Natural killer cell (primary cell): ENCODE results near the gene KCNA1. TPM values are rescaled to one million over a fixed set of nuclear protein-coding genes. Genes with fewer than 3 reads are reported as not detected.

ENCODE experiments used
- ATAC-seq, 3 donors: fragments of 150-1000 bp in 2 of 3; fragments of 200-7000 bp in 1 of 3; cut with Tn5 transposase; 1 replicate in 1 of 3; 2 replicates in 2 of 3; pipeline ENCODE4 v1.10.0; 2021; ENCODE audit warnings: mild to moderate bottlenecking in 2 of 3, moderate library complexity in 2 of 3
- DNase-seq, 2 donors: peaks; one replicate each; pipeline versions ENCODE4 v3.0.0 to v3.0.0-alpha.2; 2013 to 2021; ENCODE audit warnings: mixed read lengths in 1 of 2
- H3K27ac ChIP-seq: one replicate; pipeline ENCODE4 v1.5.1; 2013; ENCODE audit warnings: mild to moderate bottlenecking, low read length
- H3K27me3 ChIP-seq: one replicate; pipeline ENCODE4 v1.6.1; 2013; ENCODE audit warnings: low read length; ENCODE audit not compliant: control insufficient read depth, insufficient read depth
- H3K36me3 ChIP-seq: one replicate; pipeline ENCODE4 v1.6.1; 2013; ENCODE audit warnings: low read length; ENCODE audit not compliant: control insufficient read depth, insufficient read depth
- H3K4me1 ChIP-seq: one replicate; pipeline ENCODE4 v1.6.1; 2013; ENCODE audit warnings: low read length; ENCODE audit not compliant: control insufficient read depth, insufficient read depth
- H3K4me3 ChIP-seq: one replicate; pipeline ENCODE4 v1.5.1; 2013; ENCODE audit warnings: low read length
- H3K9me3 ChIP-seq: one replicate; pipeline ENCODE4 v1.6.1; 2013; ENCODE audit warnings: low read length; ENCODE audit not compliant: control insufficient read depth, insufficient read depth
- H3K27ac Mint-ChIP-seq, 2 donors: one replicate each; pipeline ENCODE4 v1.8.0; 2022; ENCODE audit warnings: mild to moderate bottlenecking in 2 of 2, mixed read lengths in 2 of 2, moderate library complexity in 1 of 2
- H3K27me3 Mint-ChIP-seq, 2 donors: one replicate each; pipeline ENCODE4 v1.8.0; 2022; ENCODE audit warnings: low read depth in 2 of 2, mixed read lengths in 2 of 2
- H3K36me3 Mint-ChIP-seq: one replicate; pipeline ENCODE4 v1.8.0; 2022; ENCODE audit warnings: mixed read lengths
- H3K4me1 Mint-ChIP-seq, 2 donors: one replicate each; pipeline ENCODE4 v1.8.0; 2022; ENCODE audit warnings: mixed read lengths in 2 of 2
- H3K4me3 Mint-ChIP-seq: one replicate; pipeline ENCODE4 v1.8.0; 2022; ENCODE audit warnings: mild to moderate bottlenecking, moderate library complexity, mixed read lengths
- H3K9me3 Mint-ChIP-seq, 2 donors: one replicate each; pipeline ENCODE4 v1.8.0; 2022; ENCODE audit warnings: mixed read lengths in 2 of 2
- WGBS: methylation state at CpG from one replicate; pipeline ENCODE4 v1.1.7; 2013; ENCODE audit warnings: missing lambda C conversion rate; ENCODE audit not compliant: insufficient coverage; 5-methylcytosine and 5-hydroxymethylcytosine counted together
- intact Hi-C: fragments of 100-400 bp; cut with micrococcal nuclease; formaldehyde crosslinking; loops from one replicate; pipeline ENCODE4 v1.14.2; 2022
- total RNA-seq, 4 donors: library from RNA; stranded (reverse); fragments of 120-200 nt in 1 of 4; gene quantifications; one replicate each; pipeline versions ENCODE4 v1.2.3 to v1.2.4, GENCODE V29; 2013 to 2022
- TF ChIP-seq, protein P1 (sequence below): fragments of 200-600 bp; IDR thresholded peaks from one replicate; pipeline ENCODE4 v1.8.0; 2022; ENCODE audit warnings: antibody characterized with exemption

The KCNA1 gene
- total RNA-seq, 3 donors from 2014 or later (not counting 1 experiment from before 2014, with no cell fraction given): not detected

- H3K4me3 ChIP-seq: no peak overlapping the region
- Mint-ChIP-seq H3K9me3 (no peaks in the 10 kb centered on the region), H3K36me3 (no peaks in the 10 kb centered on the region), H3K4me3 (no peak overlapping the region), H3K27ac (no peak overlapping the region), H3K4me1 (no peaks in the 10 kb centered on the region), H3K27me3 (peaks cover 21 to 46% of the 10 kb centered on the region in 2 donors)
- H3K4me1 ChIP-seq: no peaks in the 10 kb centered on the region
- H3K36me3 ChIP-seq: no peaks in the 10 kb centered on the region
- H3K9me3 ChIP-seq: no peaks in the 10 kb centered on the region
- H3K27me3 ChIP-seq: no peaks in the 10 kb centered on the region
- intact Hi-C loops: no loop called here
- no peak overlapping the region for H3K27ac ChIP-seq
- 88% methylated on average over 5 of the region's 6 CpGs for WGBS
- ATAC-seq (no peak), DNase-seq (no peak)
- TF ChIP-seq, protein P1, sequence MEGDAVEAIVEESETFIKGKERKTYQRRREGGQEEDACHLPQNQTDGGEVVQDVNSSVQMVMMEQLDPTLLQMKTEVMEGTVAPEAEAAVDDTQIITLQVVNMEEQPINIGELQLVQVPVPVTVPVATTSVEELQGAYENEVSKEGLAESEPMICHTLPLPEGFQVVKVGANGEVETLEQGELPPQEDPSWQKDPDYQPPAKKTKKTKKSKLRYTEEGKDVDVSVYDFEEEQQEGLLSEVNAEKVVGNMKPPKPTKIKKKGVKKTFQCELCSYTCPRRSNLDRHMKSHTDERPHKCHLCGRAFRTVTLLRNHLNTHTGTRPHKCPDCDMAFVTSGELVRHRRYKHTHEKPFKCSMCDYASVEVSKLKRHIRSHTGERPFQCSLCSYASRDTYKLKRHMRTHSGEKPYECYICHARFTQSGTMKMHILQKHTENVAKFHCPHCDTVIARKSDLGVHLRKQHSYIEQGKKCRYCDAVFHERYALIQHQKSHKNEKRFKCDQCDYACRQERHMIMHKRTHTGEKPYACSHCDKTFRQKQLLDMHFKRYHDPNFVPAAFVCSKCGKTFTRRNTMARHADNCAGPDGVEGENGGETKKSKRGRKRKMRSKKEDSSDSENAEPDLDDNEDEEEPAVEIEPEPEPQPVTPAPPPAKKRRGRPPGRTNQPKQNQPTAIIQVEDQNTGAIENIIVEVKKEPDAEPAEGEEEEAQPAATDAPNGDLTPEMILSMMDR: no peak
Measured at GRCh38 chr12:4960547-4960946, 50.8 kb downstream of the KCNA1 start.

DNA sequence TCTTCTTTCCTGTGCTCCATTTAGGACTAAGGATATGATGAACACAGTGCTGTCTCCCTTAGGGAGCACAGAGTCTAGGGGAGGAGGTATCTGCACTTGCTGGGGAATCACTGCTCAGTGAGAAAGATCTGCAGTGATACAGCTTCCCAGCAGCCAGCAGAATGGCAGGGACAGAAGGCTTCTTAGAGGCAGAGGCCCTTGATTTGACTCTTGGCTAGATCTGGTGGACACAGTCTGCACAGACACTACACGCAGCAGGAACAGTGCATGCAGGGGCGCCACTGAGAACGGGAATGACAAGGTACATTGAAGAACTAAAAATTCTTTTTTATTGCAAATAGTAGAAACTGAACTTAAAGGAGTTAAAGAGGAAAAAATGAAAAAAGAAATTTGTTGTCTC is 51.6 kb downstream of the KCNA1 start:
- no peak for ATAC-seq
- peaks cover 16 to 40% of the 10 kb centered on the region in 2 donors for H3K27me3 Mint-ChIP-seq

GRCh38 chr12:4962539-4963486 is 53.1 kb downstream of the KCNA1 start:
- Histone ChIP-seq H3K4me1 (no peaks in the 10 kb centered on the region), H3K9me3 (no peaks in the 10 kb centered on the region), H3K27me3 (no peaks in the 10 kb centered on the region), H3K4me3 (no peak overlapping the region), H3K27ac (no peak overlapping the region), H3K36me3 (no peaks in the 10 kb centered on the region)
- no peaks in the 10 kb centered on the region for H3K9me3 Mint-ChIP-seq
- no peak overlapping the region for H3K27ac Mint-ChIP-seq
- H3K4me3 Mint-ChIP-seq: no peak overlapping the region
- intact Hi-C loops: no loop called here
- DNase-seq (no peak), ATAC-seq (peak in 1 of 3 donors; percentile 31)
- WGBS: 84% methylated on average over 17 of the region's 17 CpGs
- TF ChIP-seq, protein P1: no peak
- H3K4me1 Mint-ChIP-seq: no peaks in the 10 kb centered on the region
- no peaks in the 10 kb centered on the region for H3K36me3 Mint-ChIP-seq
- H3K27me3 Mint-ChIP-seq: peaks cover 16 to 45% of the 10 kb centered on the region in 2 donors

More for the DNA sequence above, 51.6 kb downstream of the KCNA1 start:
- Histone ChIP-seq H3K27me3 (no peaks in the 10 kb centered on the region), H3K36me3 (no peaks in the 10 kb centered on the region), H3K4me1 (no peaks in the 10 kb centered on the region), H3K4me3 (no peak overlapping the region), H3K9me3 (no peaks in the 10 kb centered on the region), H3K27ac (no peak overlapping the region)
- Mint-ChIP-seq H3K27ac (no peak overlapping the region), H3K9me3 (no peaks in the 10 kb centered on the region), H3K36me3 (no peaks in the 10 kb centered on the region), H3K4me1 (no peaks in the 10 kb centered on the region), H3K4me3 (no peak overlapping the region)
- no peak for DNase-seq
- intact Hi-C loops: no loop called here
- TF ChIP-seq, protein P1: no peak
- 94% methylated on average over 3 of the region's 3 CpGs for WGBS

Other genes starting within 250 kb of the KCNA1 start
- under 1 TPM; 0.19 to 0.73 (median 0.41) TPM for gene GALNT8, start 189.5 kb upstream of the KCNA1 start, total RNA-seq
- under 1 TPM in 1 of 3 donors, not detected in 2; 0.13 TPM for gene KCNA5, start 134.0 kb downstream of the KCNA1 start, total RNA-seq